Stomach (tissue), 9 donors: Measurements from ENCODE around the gene MAP7D2. TPM values are rescaled to one million over a fixed set of nuclear protein-coding genes. Genes with fewer than 3 reads are reported as not detected.

Experiments used
- DNase-seq, 2 donors: peaks; one replicate each; pipeline versions ENCODE4 v3.0.0 to v3.0.0-alpha.2; 2013 to 2019
- H3K27ac ChIP-seq, 5 donors: fragments of 200-600 bp in 4 of 5; sonication (generic) in 4 of 5; one replicate each; pipeline ENCODE4 v1.5.1; 2013 to 2019; ENCODE audit warnings: mild to moderate bottlenecking in 1 of 5, moderate library complexity in 1 of 5
- H3K27me3 ChIP-seq, 3 donors: fragments of 200-600 bp; sonication (generic); one replicate each; pipeline ENCODE4 v1.5.1; 2017 to 2019; ENCODE audit warnings: mixed run types in 1 of 3
- H3K36me3 ChIP-seq, 4 donors: fragments of 200-600 bp; sonication (generic); 1 replicate in 3 of 4; 2 replicates in 1 of 4; pipeline ENCODE4 v1.5.1; 2016 to 2019
- H3K4me1 ChIP-seq, 4 donors: fragments of 200-600 bp; sonication (generic); one replicate each; pipeline ENCODE4 v1.5.1; 2016 to 2019
- H3K4me3 ChIP-seq, 4 donors: fragments of 200-600 bp; sonication (generic) in 3 of 4; one replicate each; pipeline ENCODE4 v1.5.1; 2016 to 2019; ENCODE audit warnings: mild to moderate bottlenecking in 1 of 4
- H3K9me3 ChIP-seq, 4 donors: fragments of 200-600 bp; sonication (generic); one replicate each; pipeline ENCODE4 v1.5.1; 2016 to 2019
- EP300 ChIP-seq: sonication (generic); formaldehyde crosslinking; IDR thresholded peaks from one replicate; pipeline ENCODE4 v1.6.1; 2017; ENCODE audit warnings: antibody characterized with exemption
- POLR2A ChIP-seq, 4 donors: fragments of 450-650 bp; IDR thresholded peaks; one replicate each; pipeline ENCODE4 v1.6.1; 2016; ENCODE audit warnings: antibody characterized with exemption in 4 of 4, control low read depth in 2 of 4, mild to moderate bottlenecking in 1 of 4, moderate library complexity in 1 of 4
- POLR2AphosphoS5 ChIP-seq, 3 donors: sonication (generic); formaldehyde crosslinking; IDR thresholded peaks; one replicate each; pipeline ENCODE4 v1.6.1; 2016; ENCODE audit warnings: antibody characterized with exemption in 3 of 3
- WGBS, 5 donors: extraction: QIAGEN DNeasy Blood & Tissue Kit in 3 of 5; methylation state at CpG; one replicate each; pipeline versions ENCODE4 v1.1.5 to v1.1.7; 2013 to 2018; 5-methylcytosine and 5-hydroxymethylcytosine counted together
- intact Hi-C: fragments of 100-400 bp; cut with DNase I; formaldehyde crosslinking; loops from one replicate; pipeline ENCODE4 v1.15.1; 2023; ENCODE audit warnings: low total_unique reads
- polyA plus RNA-seq, 3 donors: library from polyadenylated mRNA; stranded (reverse); fragments of 200-250 nt; gene quantifications; one replicate each; pipeline ENCODE4 v1.2.3, GENCODE V29; 2013
- total RNA-seq, 5 donors: library from RNA; depleted of rRNA; stranded (reverse); fragments of >200 nt; gene quantifications; one replicate each; pipeline versions ENCODE4 v1.1.0 to v1.2.3, GENCODE V29; 2014 to 2016
- TF ChIP-seq, protein P1 (sequence below), 7 experiments: fragments of 450-650 bp in 4 of 7; fragments of 200-600 bp in 3 of 7; sonication (generic) in 3 of 7; IDR thresholded peaks; one replicate each; pipeline ENCODE4 v1.5.1; 2016 to 2019; ENCODE audit warnings: antibody characterized with exemption in 7 of 7, control low read depth in 2 of 7, mild to moderate bottlenecking in 1 of 7
- donor health status: healthy with polysubstance abuse.
- donor health status: Bipolar disorder and iron deficiency.
- donor health status: healthy.

Gene MAP7D2
- total and polyA plus RNA-seq, 8 donors: 0.89 to 70.0 (median 16.6) TPM; not detected in 1

DNA sequence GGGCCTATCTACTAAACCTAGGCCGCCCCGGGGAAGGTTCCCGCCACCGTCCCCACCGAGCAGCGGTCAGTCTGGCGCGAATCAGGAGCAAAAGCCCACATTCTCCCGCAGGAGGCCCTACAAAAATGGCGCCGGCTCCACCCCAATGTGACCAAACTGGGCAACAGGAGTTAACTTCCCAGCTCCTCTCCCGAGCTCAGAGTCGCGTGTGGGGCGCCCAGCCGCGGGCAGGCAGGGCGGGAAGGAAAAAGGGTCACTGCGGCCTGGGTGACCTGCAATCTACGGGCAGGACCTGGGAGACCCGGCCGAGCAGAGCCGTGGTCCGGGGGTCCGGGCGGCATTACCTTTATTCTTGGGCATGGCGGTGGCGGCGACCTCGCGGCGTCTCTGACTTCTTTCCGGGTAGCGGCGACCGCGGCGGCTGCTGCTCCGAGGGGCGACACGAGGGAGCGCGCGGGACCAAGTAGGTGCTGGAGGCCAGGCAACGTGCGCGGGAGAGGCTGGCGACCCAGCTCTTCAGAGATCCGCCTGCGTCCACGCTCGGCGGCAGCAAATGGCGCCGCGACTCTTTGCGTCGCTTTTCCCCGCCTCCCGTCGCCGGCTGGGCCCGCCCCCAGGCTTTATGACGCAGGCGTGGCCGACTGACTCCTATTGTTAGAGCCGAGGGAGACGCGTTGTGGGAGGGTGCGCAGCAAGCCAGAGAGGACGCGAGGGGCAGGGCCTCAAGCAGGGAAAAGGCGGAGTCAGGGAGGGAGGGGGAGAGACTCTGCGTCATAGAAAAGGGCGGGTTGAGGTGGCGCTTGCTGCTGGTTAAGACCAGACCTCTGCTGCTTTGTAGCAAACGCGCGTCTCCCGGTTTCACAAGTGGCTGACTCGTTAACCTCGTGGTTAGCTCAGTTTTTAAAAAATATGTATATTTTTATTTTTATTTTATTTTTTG is 24.8 kb upstream of the MAP7D2 start, which contains the start of gene EIF1AX:
Gene EIF1AX, minus strand, starts transcription at position 558 of the 940 bp plus-strand sequence. Its CDS starts 198 bp downstream, at position 360.
- H3K9me3 ChIP-seq: no peaks in the 10 kb centered on the region
- peak within 1 kb of the TSS; percentile 88 to 97 (median 91) for H3K27ac ChIP-seq
- WGBS, 5 donors: 0 to 5% (median 1%) methylated on average over 11 to 82 of the region's 82 CpGs
- H3K4me3 ChIP-seq: peak within 1 kb of the TSS; percentile 73 to 96 (median 80)
- no peaks in the 10 kb centered on the region for H3K27me3 ChIP-seq
- peak in 2 of 4 donors; percentile 52 to 88 for TF ChIP-seq POLR2A (IDR thresholded peaks at IDR 0.05)
- TF ChIP-seq EP300: no peak
- TF ChIP-seq POLR2AphosphoS5 (IDR thresholded peaks at IDR 0.05): peak; percentile 90 to 94 (median 94)
- intact Hi-C loops: no loop called here
- H3K4me1 ChIP-seq: peaks cover 5 to 39% (median 35%) of the 10 kb centered on the region in 4 donors
- peaks cover 4 to 19% (median 17%) of the 10 kb centered on the region in 4 donors for H3K36me3 ChIP-seq
- peak; percentile 99 to 100 for DNase-seq

DNA sequence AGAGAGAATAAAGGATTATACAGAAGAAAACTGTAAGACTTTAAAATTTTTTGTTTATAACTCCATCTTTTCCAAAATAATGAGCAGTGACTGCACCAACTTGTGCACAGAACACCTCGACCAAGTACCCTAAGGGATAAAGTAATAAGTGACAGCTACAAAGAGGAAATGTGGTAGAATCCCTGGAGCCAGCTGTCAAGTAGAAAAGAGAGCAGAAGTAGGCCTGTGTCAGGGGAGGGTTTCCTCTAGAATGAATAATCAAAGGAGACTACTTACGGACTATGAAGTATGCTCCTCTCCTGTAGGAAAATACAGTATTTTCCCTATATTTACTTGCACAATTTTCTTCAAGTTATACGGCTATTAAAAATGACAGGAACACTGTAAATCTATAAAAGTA is 23.7 kb upstream of the MAP7D2 start:
- Histone ChIP-seq H3K27ac (peak overlapping the region in 4 of 5 donors; percentile 88 to 97 (median 92)), H3K36me3 (peaks cover 4 to 31% (median 28%) of the 10 kb centered on the region in 4 donors), H3K4me3 (peak overlapping the region; percentile 73 to 96 (median 80)), H3K9me3 (no peaks in the 10 kb centered on the region), H3K4me1 (peaks cover 5 to 50% (median 36%) of the 10 kb centered on the region in 4 donors), H3K27me3 (no peaks in the 10 kb centered on the region)
- DNase-seq: peak in 1 of 2 donors; percentile 30
- intact Hi-C loops: no loop called here
- 0 to 29% (median 5%) methylated on average over 3 of the region's 3 CpGs for WGBS, 5 donors
- TF ChIP-seq, protein P1, sequence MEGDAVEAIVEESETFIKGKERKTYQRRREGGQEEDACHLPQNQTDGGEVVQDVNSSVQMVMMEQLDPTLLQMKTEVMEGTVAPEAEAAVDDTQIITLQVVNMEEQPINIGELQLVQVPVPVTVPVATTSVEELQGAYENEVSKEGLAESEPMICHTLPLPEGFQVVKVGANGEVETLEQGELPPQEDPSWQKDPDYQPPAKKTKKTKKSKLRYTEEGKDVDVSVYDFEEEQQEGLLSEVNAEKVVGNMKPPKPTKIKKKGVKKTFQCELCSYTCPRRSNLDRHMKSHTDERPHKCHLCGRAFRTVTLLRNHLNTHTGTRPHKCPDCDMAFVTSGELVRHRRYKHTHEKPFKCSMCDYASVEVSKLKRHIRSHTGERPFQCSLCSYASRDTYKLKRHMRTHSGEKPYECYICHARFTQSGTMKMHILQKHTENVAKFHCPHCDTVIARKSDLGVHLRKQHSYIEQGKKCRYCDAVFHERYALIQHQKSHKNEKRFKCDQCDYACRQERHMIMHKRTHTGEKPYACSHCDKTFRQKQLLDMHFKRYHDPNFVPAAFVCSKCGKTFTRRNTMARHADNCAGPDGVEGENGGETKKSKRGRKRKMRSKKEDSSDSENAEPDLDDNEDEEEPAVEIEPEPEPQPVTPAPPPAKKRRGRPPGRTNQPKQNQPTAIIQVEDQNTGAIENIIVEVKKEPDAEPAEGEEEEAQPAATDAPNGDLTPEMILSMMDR (IDR thresholded peaks at IDR 0.05): no peak
- TF ChIP-seq POLR2A (IDR thresholded peaks at IDR 0.05) (no peak), POLR2AphosphoS5 (IDR thresholded peaks at IDR 0.05) (no peak), EP300 (no peak)

DNA sequence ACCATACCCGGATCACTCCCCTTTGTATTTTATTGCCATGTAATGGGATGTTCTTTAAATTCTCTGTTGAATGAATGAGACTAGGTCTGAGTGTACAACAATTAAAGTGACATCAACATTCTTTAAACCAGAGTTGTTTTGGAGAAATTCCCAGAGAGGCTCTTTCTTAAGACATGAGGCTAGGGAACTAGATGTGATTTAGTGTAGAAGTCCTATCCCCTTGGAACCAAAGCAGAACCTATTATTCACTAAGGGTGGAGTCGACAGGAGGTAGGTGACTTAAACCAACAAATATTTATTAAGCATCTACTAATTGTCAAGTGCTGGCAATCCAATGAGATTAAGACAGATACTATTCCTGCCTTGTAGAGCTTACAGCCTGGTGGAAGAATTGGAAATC is 23.3 kb upstream of the MAP7D2 start:
- H3K9me3 ChIP-seq: no peaks in the 10 kb centered on the region
- intact Hi-C loops: no loop called here

DNA sequence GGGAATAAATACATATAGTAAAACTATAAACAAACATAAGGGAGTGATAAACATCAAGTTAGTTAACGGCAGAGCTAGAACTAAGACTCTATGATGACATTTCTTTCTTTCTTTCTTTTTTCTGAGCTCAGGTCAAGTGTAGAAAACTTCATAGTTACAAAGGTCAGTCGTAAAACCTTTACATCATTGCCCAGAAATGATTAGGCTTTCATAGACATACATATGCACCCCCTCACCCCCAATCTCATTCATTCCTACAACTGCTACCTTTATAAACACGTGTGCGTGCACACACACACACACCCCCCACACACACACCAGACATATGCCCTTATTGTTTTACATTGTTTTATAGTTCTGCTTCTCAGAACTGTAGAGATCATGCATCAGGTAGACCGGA is 19.2 kb upstream of the MAP7D2 start:
- no peak overlapping the region for H3K27ac ChIP-seq
- H3K4me3 ChIP-seq: no peak overlapping the region
- no peaks in the 10 kb centered on the region for H3K27me3 ChIP-seq
- intact Hi-C loops: no loop called here
- no peak for DNase-seq
- H3K36me3 ChIP-seq: peaks cover 4 to 75% (median 71%) of the 10 kb centered on the region in 4 donors
- TF ChIP-seq EP300 (no peak), POLR2AphosphoS5 (IDR thresholded peaks at IDR 0.05) (no peak), POLR2A (IDR thresholded peaks at IDR 0.05) (no peak)
- TF ChIP-seq, protein P1 (IDR thresholded peaks at IDR 0.05): no peak
- H3K4me1 ChIP-seq: peaks cover 5 to 43% (median 28%) of the 10 kb centered on the region in 4 donors
- WGBS, 5 donors: 56 to 81% (median 73%) methylated on average over 5 of the region's 5 CpGs
- no peaks in the 10 kb centered on the region for H3K9me3 ChIP-seq

More for the DNA sequence above, 23.3 kb upstream of the MAP7D2 start:
- TF ChIP-seq EP300 (no peak), POLR2AphosphoS5 (IDR thresholded peaks at IDR 0.05) (no peak), POLR2A (IDR thresholded peaks at IDR 0.05) (no peak)
- TF ChIP-seq, protein P1 (IDR thresholded peaks at IDR 0.05): no peak
- Histone ChIP-seq H3K27me3 (no peaks in the 10 kb centered on the region), H3K27ac (peak overlapping the region in 2 of 5 donors; percentile 24 to 91), H3K4me3 (peak overlapping the region; percentile 73 to 96 (median 80)), H3K36me3 (peaks cover 4 to 35% (median 33%) of the 10 kb centered on the region in 4 donors), H3K4me1 (peaks cover 5 to 50% (median 36%) of the 10 kb centered on the region in 4 donors)
- WGBS, 5 donors: 32 to 66% (median 52%) methylated on average over 2 of the region's 2 CpGs
- peak in 1 of 2 donors; percentile 7 for DNase-seq
